K562 (cell line): Measurements from ENCODE around the gene TMED6. TPM values are rescaled to one million over a fixed set of nuclear protein-coding genes. Genes with fewer than 3 reads are reported as not detected.

Experiments used
- DMBX1 ChIP-seq: fragments of 250-450 bp; sonication (Bioruptor Pico); IDR thresholded peaks from 2 replicates; pipeline ENCODE4 v1.8.0; 2022; ENCODE audit warnings: inconsistent platforms, mild to moderate bottlenecking, moderate library complexity, borderline replicate concordance
- HNRNPL ChIP-seq: fragments of 200-400 bp; formaldehyde crosslinking; IDR thresholded peaks from 2 replicates; pipeline ENCODE4 v1.6.1; 2017; ENCODE audit warnings: low read depth, mild to moderate bottlenecking, low read length
- NCOA6 ChIP-seq: fragments of 450-650 bp; IDR thresholded peaks from 2 replicates; pipeline ENCODE4 v1.6.1; 2017; ENCODE audit warnings: mild to moderate bottlenecking
- RFX7 ChIP-seq: fragments of 250-450 bp; sonication (Bioruptor Pico); IDR thresholded peaks from 2 replicates; pipeline ENCODE4 v1.5.1; 2021; ENCODE audit warnings: mild to moderate bottlenecking
- SIN3B ChIP-seq: fragments of 450-650 bp; IDR thresholded peaks from 2 replicates; pipeline ENCODE4 v1.6.1; 2017; ENCODE audit warnings: low read depth, mild to moderate bottlenecking, moderate library complexity
- SOX6 ChIP-seq: fragments of 450-650 bp; IDR thresholded peaks from 2 replicates; pipeline ENCODE4 v1.6.1; 2014; ENCODE audit warnings: mild to moderate bottlenecking
- ZBTB7A ChIP-seq: IDR thresholded peaks from 2 replicates; pipeline ENCODE4 v1.6.1; 2011; ENCODE audit warnings: low read depth, mild to moderate bottlenecking, low read length, moderate library complexity, borderline replicate concordance; ENCODE audit not compliant: control insufficient read depth
- ZKSCAN8 ChIP-seq: fragments of 200-800 bp; sonication (Bioruptor generic); IDR thresholded peaks from 2 replicates; pipeline ENCODE4 v1.6.1; 2016; ENCODE audit warnings: missing genetic modification characterization, missing compliant biosample characterization
- ZNF146 ChIP-seq: IDR thresholded peaks from one replicate; pipeline ENCODE4 v1.6.1; 2018; ENCODE audit warnings: missing compliant biosample characterization; ENCODE audit not compliant: unreplicated experiment
- ZNF79 ChIP-seq: fragments of 250-450 bp; sonication (Bioruptor Pico); IDR thresholded peaks from 2 replicates; pipeline ENCODE4 v1.4.0; 2020; ENCODE audit warnings: low read depth, mild to moderate bottlenecking, moderate library complexity
- ZZZ3 ChIP-seq: fragments of 450-650 bp; IDR thresholded peaks from 2 replicates; pipeline ENCODE4 v1.6.1; 2016; ENCODE audit warnings: antibody characterized with exemption, mild to moderate bottlenecking, moderate library complexity
- polyA plus RNA-seq, 8 experiments: library from polyadenylated mRNA; depleted of rRNA in 4 of 8; stranded (reverse) in 5 of 8; unstranded in 3 of 8; fragments of >200 nt; fragmentation: Nextera tagmentation in 2 of 8; fragmentation: Illumina TruSeq in 1 of 8; extraction: Ambion mirVana in 2 of 8; extraction: Trizol in 1 of 8; gene quantifications; 2 replicates each; pipeline versions ENCODE4 v1.2.1 to v1.2.3, GENCODE V29; 2011 to 2014; ENCODE audit warnings: inconsistent platforms in 1 of 8, missing spikeins in 1 of 8
- total RNA-seq, 7 experiments: library from RNA; depleted of rRNA in 6 of 7; stranded (reverse); fragments of >200 nt in 6 of 7; fragmentation: Illumina TruSeq in 2 of 7; extraction: Trizol in 2 of 7; gene quantifications; 2 replicates each; pipeline versions ENCODE4 v1.2.1 to v1.2.3, GENCODE V29; 2011 to 2021; ENCODE audit warnings: low replicate concordance in 1 of 7
- TF ChIP-seq, protein P1 (sequence below): IDR thresholded peaks from 3 replicates; pipeline ENCODE4 v1.6.1; 2011; ENCODE audit warnings: borderline replicate concordance, mild to moderate bottlenecking; ENCODE audit not compliant: insufficient read length, insufficient read depth
- TF ChIP-seq, protein P2 (sequence below): sonication (generic); formaldehyde crosslinking; IDR thresholded peaks from 2 replicates; pipeline ENCODE4 v1.9.0; 2022; ENCODE audit warnings: mild to moderate bottlenecking, missing genetic modification reagents
- TF ChIP-seq, protein P3 (sequence below): sonication (generic); IDR thresholded peaks from 2 replicates; pipeline ENCODE4 v1.6.1; 2016

TMED6 gene
- total and polyA plus RNA-seq, 9 of the 15 experiments (the other 6 are each of a cell fraction or from before 2014, with no cell fraction given), result 0.14 to 0.45 (median 0.25) TPM; not detected in 2

DNA sequence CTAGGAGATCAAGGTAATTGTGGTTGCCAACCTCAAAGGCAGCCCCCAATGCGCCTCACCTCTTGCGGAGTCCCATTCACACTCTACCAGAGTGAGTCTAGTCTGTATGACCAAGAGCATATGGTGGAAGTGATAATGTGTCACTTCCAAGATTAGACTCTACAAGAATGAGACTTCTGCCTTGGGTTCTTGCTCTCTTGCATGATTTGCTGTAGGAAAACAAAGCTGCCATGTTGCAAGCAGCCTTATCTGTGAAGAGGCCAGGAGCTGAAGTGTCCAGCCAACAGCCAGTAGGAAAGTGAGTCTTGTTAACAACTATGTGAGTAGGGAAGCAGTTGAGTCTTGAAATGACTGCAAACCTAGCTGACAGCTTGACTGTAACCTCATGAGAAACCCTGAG, 30.8 kb upstream of the TMED6 start (continued):
- TF ChIP-seq, protein P1, sequence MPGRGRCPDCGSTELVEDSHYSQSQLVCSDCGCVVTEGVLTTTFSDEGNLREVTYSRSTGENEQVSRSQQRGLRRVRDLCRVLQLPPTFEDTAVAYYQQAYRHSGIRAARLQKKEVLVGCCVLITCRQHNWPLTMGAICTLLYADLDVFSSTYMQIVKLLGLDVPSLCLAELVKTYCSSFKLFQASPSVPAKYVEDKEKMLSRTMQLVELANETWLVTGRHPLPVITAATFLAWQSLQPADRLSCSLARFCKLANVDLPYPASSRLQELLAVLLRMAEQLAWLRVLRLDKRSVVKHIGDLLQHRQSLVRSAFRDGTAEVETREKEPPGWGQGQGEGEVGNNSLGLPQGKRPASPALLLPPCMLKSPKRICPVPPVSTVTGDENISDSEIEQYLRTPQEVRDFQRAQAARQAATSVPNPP, result no peak
- no peak for TF ChIP-seq RFX7
- no peak for TF ChIP-seq ZKSCAN8 (CRISPR knock-in tag)
- no peak for TF ChIP-seq ZNF79 (CRISPR knock-in tag)
- peak; percentile 74 for TF ChIP-seq SOX6
- TF ChIP-seq, protein P2, sequence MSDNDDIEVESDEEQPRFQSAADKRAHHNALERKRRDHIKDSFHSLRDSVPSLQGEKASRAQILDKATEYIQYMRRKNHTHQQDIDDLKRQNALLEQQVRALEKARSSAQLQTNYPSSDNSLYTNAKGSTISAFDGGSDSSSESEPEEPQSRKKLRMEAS (CRISPR knock-in tag), result no peak
- TF ChIP-seq, protein P3, sequence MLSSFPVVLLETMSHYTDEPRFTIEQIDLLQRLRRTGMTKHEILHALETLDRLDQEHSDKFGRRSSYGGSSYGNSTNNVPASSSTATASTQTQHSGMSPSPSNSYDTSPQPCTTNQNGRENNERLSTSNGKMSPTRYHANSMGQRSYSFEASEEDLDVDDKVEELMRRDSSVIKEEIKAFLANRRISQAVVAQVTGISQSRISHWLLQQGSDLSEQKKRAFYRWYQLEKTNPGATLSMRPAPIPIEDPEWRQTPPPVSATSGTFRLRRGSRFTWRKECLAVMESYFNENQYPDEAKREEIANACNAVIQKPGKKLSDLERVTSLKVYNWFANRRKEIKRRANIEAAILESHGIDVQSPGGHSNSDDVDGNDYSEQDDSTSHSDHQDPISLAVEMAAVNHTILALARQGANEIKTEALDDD, result 0 out of 2 replicates have a peak, but pooled peaks have one; percentile 31
- no peak for TF ChIP-seq ZNF146 (CRISPR knock-in tag)
- TF ChIP-seq NCOA6, result no peak
- no peak for TF ChIP-seq HNRNPL
- TF ChIP-seq ZBTB7A, result no peak
- TF ChIP-seq SIN3B, result no peak
- 0 out of 2 replicates have a peak, but pooled peaks have one; percentile 18 for TF ChIP-seq DMBX1 (CRISPR knock-in tag)
- no peak for TF ChIP-seq ZZZ3
